Thyroid gland (tissue), 4 donors: ENCODE measurements around the gene ZNF681.

ENCODE experiments used
- POLR2A ChIP-seq, 2 donors: fragments of 450-650 bp; IDR thresholded peaks; one replicate each; pipeline ENCODE4 v1.6.1; 2017; ENCODE audit warnings: antibody characterized with exemption in 2 of 2, mild to moderate bottlenecking in 2 of 2, moderate library complexity in 1 of 2
- TF ChIP-seq, protein P1 (sequence below), 6 experiments: fragments of 200-600 bp in 3 of 6; fragments of 450-650 bp in 3 of 6; sonication (generic) in 3 of 6; IDR thresholded peaks; one replicate each; pipeline ENCODE4 v1.5.1; 2016 to 2019; ENCODE audit warnings: antibody characterized with exemption in 6 of 6, mild to moderate bottlenecking in 2 of 6, inconsistent platforms in 1 of 6, moderate library complexity in 1 of 6

DNA sequence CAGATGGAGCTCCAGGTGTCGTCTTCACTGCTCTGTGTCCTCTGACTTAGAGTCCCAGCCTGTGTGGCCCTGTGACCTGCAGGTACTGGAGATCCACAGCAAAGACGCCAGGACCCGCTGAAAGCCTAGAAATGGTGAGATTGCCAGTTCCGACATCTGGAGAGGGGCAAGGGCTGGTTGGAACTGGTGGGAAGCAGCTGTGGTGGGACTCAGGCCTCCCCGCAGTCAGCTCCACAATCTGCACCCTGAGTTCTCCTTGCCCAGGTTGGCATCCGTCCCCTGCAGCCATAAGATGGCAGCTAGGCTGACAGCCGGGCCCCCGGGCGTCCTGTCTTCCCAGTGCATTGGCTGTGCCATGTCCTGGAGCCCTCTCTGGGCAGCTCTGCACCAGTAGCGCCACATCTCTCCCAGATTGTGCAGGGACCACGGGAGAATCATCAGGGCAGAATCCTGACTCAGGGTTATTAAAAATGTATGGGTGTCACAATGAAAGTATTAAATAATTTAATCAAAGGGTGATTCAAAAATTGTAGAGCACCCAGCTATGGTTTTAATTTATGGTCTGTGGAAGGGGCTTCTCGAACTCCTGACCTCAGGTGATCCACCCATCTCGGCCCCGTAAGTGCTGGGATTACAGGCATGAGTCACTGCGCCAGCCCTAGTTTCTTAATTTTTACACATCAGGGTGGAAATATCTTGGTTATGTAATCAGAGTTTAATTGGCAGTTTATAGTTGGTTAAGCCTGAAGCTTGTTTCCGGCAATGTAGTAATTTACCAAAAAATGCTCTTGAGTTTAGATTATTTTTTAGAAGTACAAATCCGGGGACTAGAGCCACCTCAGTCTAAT lies 32.2 kb upstream of the ZNF681 start:
- TF ChIP-seq, protein P1, sequence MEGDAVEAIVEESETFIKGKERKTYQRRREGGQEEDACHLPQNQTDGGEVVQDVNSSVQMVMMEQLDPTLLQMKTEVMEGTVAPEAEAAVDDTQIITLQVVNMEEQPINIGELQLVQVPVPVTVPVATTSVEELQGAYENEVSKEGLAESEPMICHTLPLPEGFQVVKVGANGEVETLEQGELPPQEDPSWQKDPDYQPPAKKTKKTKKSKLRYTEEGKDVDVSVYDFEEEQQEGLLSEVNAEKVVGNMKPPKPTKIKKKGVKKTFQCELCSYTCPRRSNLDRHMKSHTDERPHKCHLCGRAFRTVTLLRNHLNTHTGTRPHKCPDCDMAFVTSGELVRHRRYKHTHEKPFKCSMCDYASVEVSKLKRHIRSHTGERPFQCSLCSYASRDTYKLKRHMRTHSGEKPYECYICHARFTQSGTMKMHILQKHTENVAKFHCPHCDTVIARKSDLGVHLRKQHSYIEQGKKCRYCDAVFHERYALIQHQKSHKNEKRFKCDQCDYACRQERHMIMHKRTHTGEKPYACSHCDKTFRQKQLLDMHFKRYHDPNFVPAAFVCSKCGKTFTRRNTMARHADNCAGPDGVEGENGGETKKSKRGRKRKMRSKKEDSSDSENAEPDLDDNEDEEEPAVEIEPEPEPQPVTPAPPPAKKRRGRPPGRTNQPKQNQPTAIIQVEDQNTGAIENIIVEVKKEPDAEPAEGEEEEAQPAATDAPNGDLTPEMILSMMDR (IDR thresholded peaks at IDR 0.05) = no peak
- TF ChIP-seq POLR2A (IDR thresholded peaks at IDR 0.05) = no peak
